HG03460 (cell line): ENCODE results near the gene STARD8.
"Not testable (repeated sequence)": the region's sequence is repeated elsewhere in the genome, so short reads cannot be mapped to it uniquely, and the experiment has no call there.

Source experiments
- ATAC-seq: cut with Tn5 transposase; IDR thresholded peaks from one replicate; pipeline ENCODE4 v1.9.1; 2021; ENCODE audit not compliant: unreplicated experiment

The STARD8 gene

GRCh38 chrX:68717196-68717595 is 69.7 kb downstream of the STARD8 start:
- no peak for ATAC-seq

- ATAC-seq, result no peak
These were observed 70.4 kb downstream of the STARD8 start for GRCh38 chrX:68717663-68718442.

GRCh38 chrX:68718443-68718820 is 71.0 kb downstream of the STARD8 start:
- no peak for ATAC-seq

- no peak for ATAC-seq
These were observed 71.9 kb downstream of the STARD8 start for GRCh38 chrX:68719181-68719903.

- ATAC-seq, result no peak
These were observed 72.6 kb downstream of the STARD8 start for GRCh38 chrX:68719904-68720614.

GRCh38 chrX:68720851-68721250 is 73.4 kb downstream of the STARD8 start:
- ATAC-seq, result no peak

GRCh38 chrX:68721546-68721945 is 74.1 kb downstream of the STARD8 start:
- no peak for ATAC-seq

GRCh38 chrX:68721991-68722860 is 74.8 kb downstream of the STARD8 start:
- ATAC-seq, result no peak

- ATAC-seq, result no peak
These were observed 76.2 kb downstream of the STARD8 start for GRCh38 chrX:68723491-68724155.

GRCh38 chrX:68724531-68725020 is 77.1 kb downstream of the STARD8 start:
- ATAC-seq, result no peak

- ATAC-seq, result no peak
These were observed 78.4 kb downstream of the STARD8 start for GRCh38 chrX:68725756-68726365.

- no peak for ATAC-seq
These were observed 78.9 kb downstream of the STARD8 start for GRCh38 chrX:68726366-68726765.

GRCh38 chrX:68727696-68728095 is 80.2 kb downstream of the STARD8 start:
- no peak for ATAC-seq

GRCh38 chrX:68728186-68728585 is 80.7 kb downstream of the STARD8 start:
- no peak for ATAC-seq

GRCh38 chrX:68731254-68731653 is 83.8 kb downstream of the STARD8 start:
- ATAC-seq, result no peak

- no peak for ATAC-seq
These were observed 85.5 kb downstream of the STARD8 start for GRCh38 chrX:68732906-68733493.

GRCh38 chrX:68735266-68735665 is 87.8 kb downstream of the STARD8 start:
- ATAC-seq, result no peak

- ATAC-seq, result not testable (repeated sequence)
These were observed 94.4 kb downstream of the STARD8 start for GRCh38 chrX:68741864-68742263.

- no peak for ATAC-seq
These were observed 96.3 kb downstream of the STARD8 start for GRCh38 chrX:68743754-68744153.
